Activated naive CD4-positive, alpha-beta T cell treated with anti-CD3 and anti-CD28 coated beads, Interleukin-2, amount 50 U/mL, for 16 hours (primary cell): Measurements from ENCODE around the gene PIGH.
"Not testable (repeated sequence)": the region's sequence is repeated elsewhere in the genome, so short reads cannot be mapped to it uniquely, and the experiment has no call there.

Experiments used
- DNase-seq: peaks from one replicate; pipeline ENCODE4 v3.0.0-alpha.2; 2020

Gene PIGH

DNA sequence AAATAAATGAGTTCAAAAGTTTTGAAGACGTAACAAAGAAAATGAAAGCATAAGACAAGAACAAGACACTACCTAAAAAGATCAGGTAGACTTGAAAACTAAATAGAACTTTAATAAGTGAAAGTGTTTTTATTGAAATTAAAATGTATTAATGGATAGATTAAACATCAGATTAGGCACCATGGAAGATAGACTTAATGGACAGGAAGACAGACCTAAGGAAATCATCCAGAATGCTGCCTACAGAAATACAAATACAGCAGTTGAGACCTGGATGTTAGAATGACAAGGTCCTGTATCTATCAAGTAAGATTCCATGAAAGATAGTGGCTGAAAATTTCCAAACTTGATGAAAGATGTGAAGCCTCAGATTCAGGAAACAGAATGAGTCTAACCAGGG is 55.5 kb downstream of the PIGH start:
- no peak for DNase-seq

DNA sequence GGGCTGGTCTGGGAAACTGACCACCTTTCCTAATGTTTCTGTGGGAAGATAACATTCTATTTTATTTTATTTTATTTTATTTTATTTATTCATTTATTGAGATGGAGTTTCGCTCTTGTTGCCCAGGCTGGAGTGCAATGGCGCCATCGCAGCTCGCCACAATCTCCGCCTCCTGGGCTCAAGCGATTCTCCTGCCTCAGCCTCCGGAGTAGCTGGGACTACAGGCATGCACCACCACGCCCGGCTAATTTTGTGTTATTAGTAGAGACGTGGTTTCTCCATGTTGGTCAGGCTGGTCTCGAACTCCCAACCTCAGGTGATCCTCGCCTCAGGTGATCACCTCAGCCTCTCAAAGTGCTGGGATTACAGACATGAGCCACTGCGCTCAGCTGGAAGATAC is 57.4 kb downstream of the PIGH start:
- not testable (repeated sequence) for DNase-seq

DNA sequence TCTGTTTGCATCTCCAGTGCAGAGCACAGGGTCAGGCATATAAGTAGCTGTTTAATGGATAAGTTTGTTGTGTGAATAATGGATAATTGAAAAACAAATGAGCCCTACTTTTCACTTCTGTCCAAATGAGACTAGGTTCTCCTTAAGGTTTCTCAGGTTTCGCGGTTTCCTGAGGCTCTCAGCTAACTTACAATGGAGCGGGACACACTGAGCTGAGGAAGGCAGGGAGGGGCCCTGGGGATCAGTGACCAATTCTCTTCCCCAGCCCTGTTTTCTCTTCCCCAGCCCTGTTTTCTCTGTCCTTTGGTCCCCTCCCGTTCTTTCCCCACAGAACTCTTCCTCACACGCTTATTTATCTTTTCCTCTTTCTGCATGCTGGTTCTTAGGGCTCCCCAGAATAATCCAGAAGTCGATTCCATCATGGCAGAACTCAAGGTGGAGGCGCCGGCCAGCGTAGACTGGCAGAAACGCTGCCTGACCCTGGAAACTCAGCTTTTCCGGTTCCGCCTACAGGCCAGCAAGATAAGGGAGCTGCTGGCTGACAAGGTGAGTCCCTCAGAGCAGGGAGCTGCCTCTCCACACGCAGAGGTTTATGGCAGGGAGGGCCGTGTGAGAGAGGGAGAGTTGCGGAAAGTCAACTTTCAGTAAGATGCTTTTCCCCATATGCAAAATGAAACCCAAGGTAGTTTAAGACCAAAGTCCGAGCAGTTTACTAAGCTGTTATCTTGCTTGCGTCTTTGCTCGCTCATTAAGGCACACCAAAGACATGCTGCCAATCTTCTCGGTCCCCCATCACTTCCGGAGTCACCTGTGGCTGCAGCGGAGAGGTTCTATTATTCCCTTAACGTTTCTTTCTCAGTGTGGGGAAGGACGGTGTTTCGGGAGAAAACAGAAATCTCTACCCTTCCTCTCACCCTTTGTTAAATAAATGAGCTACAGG is 58.4 kb downstream of the PIGH start:
- no peak for DNase-seq
